Vagina (tissue), 2 donors: ENCODE results near the gene SLC26A9. TPM values are rescaled to one million over a fixed set of nuclear protein-coding genes. Genes with fewer than 3 reads are reported as not detected.

Experiments
- DNase-seq, 2 donors: peaks; one replicate each; pipeline ENCODE4 v3.0.0-alpha.2; 2017; ENCODE audit errors: extremely low spot score in 2 of 2
- H3K27ac ChIP-seq: fragments of 200-600 bp; sonication (generic); one replicate; pipeline ENCODE4 v1.5.1; 2019
- H3K27me3 ChIP-seq: fragments of 200-600 bp; sonication (generic); one replicate; pipeline ENCODE4 v1.5.1; 2019
- H3K36me3 ChIP-seq, 2 donors: fragments of 200-600 bp; sonication (generic); one replicate each; pipeline ENCODE4 v1.5.1; 2017 to 2019
- H3K4me1 ChIP-seq: fragments of 200-600 bp; sonication (generic); one replicate; pipeline ENCODE4 v1.5.1; 2019
- H3K4me3 ChIP-seq, 2 donors: fragments of 200-600 bp; sonication (generic); 1 replicate in 1 of 2; 2 replicates in 1 of 2; pipeline ENCODE4 v1.5.1; 2016 to 2019
- H3K9me3 ChIP-seq: fragments of 200-600 bp; sonication (generic); one replicate; pipeline ENCODE4 v1.5.1; 2019
- CTCF ChIP-seq, 3 experiments: fragments of 450-650 bp in 2 of 3; fragments of 200-600 bp in 1 of 3; sonication (generic) in 1 of 3; IDR thresholded peaks; one replicate each; pipeline ENCODE4 v1.5.1; 2017 to 2019; ENCODE audit warnings: antibody characterized with exemption in 3 of 3, mild to moderate bottlenecking in 2 of 3, moderate library complexity in 2 of 3
- POLR2A ChIP-seq, 2 donors: fragments of 450-650 bp; IDR thresholded peaks; one replicate each; pipeline ENCODE4 v1.6.1; 2017; ENCODE audit warnings: antibody characterized with exemption in 2 of 2, mild to moderate bottlenecking in 2 of 2, moderate library complexity in 2 of 2
- POLR2AphosphoS5 ChIP-seq, 2 donors: sonication (generic); formaldehyde crosslinking; IDR thresholded peaks; one replicate each; pipeline ENCODE4 v1.9.0; 2017; ENCODE audit warnings: antibody characterized with exemption in 2 of 2, mild to moderate bottlenecking in 2 of 2, low read depth in 1 of 2; ENCODE audit not compliant: insufficient read depth in 1 of 2
- intact Hi-C: fragments of 100-400 bp; cut with DNase I; formaldehyde crosslinking; loops from one replicate; pipeline ENCODE4 v1.15.1; 2023
- total RNA-seq: library from RNA; depleted of rRNA; stranded (reverse); fragments of >200 nt; gene quantifications from one replicate; pipeline ENCODE4 v1.2.3, GENCODE V29; 2016

Gene SLC26A9
- total RNA-seq: 0.74 TPM

GRCh38 chr1:205943245-205943644, at the start of gene SLC26A9:
TSS of gene SLC26A9 (minus strand) at chr1:205943456. CDS start at chr1:205935820, 7,636 bp downstream.
- no peak within 1 kb of the TSS for H3K27ac ChIP-seq
- H3K4me3 ChIP-seq: no peak within 1 kb of the TSS
- no peaks in the 10 kb centered on the region for H3K9me3 ChIP-seq
- H3K36me3 ChIP-seq: no peaks in the 10 kb centered on the region
- intact Hi-C loops: no loop called here
- no peak for DNase-seq
- TF ChIP-seq CTCF (IDR thresholded peaks at IDR 0.05): no peak
- TF ChIP-seq POLR2A (IDR thresholded peaks at IDR 0.05): no peak
- TF ChIP-seq POLR2AphosphoS5 (IDR thresholded peaks at IDR 0.05; ENCODE audit: insufficient read depth in 1 of 2, low read depth in 1 of 2): no peak
- no peaks in the 10 kb centered on the region for H3K27me3 ChIP-seq
- peaks cover 5% of the 10 kb centered on the region for H3K4me1 ChIP-seq

- H3K9me3 ChIP-seq: no peaks in the 10 kb centered on the region
- H3K27me3 ChIP-seq: no peaks in the 10 kb centered on the region
- H3K27ac ChIP-seq: no peak overlapping the region
- TF ChIP-seq POLR2A (IDR thresholded peaks at IDR 0.05) (no peak), POLR2AphosphoS5 (IDR thresholded peaks at IDR 0.05; ENCODE audit: insufficient read depth in 1 of 2, low read depth in 1 of 2) (no peak), CTCF (IDR thresholded peaks at IDR 0.05) (no peak)
- H3K36me3 ChIP-seq: peaks cover 0 to 40% of the 10 kb centered on the region in 2 donors
- no peaks in the 10 kb centered on the region for H3K4me1 ChIP-seq
- intact Hi-C loops: no loop called here
- H3K4me3 ChIP-seq: no peak overlapping the region
- no peak for DNase-seq
These were observed 49.1 kb upstream of the SLC26A9 start for GRCh38 chr1:205992218-205992882.

GRCh38 chr1:205991237-205991636, 48.0 kb upstream of the SLC26A9 start:
- no peak for DNase-seq
- no peaks in the 10 kb centered on the region for H3K4me1 ChIP-seq
- no peak overlapping the region for H3K27ac ChIP-seq
- no peak overlapping the region for H3K4me3 ChIP-seq
- H3K27me3 ChIP-seq: no peaks in the 10 kb centered on the region
- H3K9me3 ChIP-seq: no peaks in the 10 kb centered on the region
- TF ChIP-seq CTCF (IDR thresholded peaks at IDR 0.05) (no peak), POLR2AphosphoS5 (IDR thresholded peaks at IDR 0.05; ENCODE audit: insufficient read depth in 1 of 2, low read depth in 1 of 2) (no peak), POLR2A (IDR thresholded peaks at IDR 0.05) (no peak)
- H3K36me3 ChIP-seq: peaks cover 0 to 40% of the 10 kb centered on the region in 2 donors
- intact Hi-C loops: no loop called here

- no peak for DNase-seq
- Histone ChIP-seq H3K9me3 (no peaks in the 10 kb centered on the region), H3K27me3 (no peaks in the 10 kb centered on the region), H3K4me3 (no peak overlapping the region), H3K27ac (no peak overlapping the region), H3K4me1 (no peaks in the 10 kb centered on the region), H3K36me3 (peaks cover 0 to 40% of the 10 kb centered on the region in 2 donors)
- intact Hi-C loops: no loop called here
- TF ChIP-seq POLR2AphosphoS5 (IDR thresholded peaks at IDR 0.05; ENCODE audit: insufficient read depth in 1 of 2, low read depth in 1 of 2) (no peak), POLR2A (IDR thresholded peaks at IDR 0.05) (no peak), CTCF (IDR thresholded peaks at IDR 0.05) (no peak)
These were observed 47.0 kb upstream of the SLC26A9 start for GRCh38 chr1:205990226-205990625.

- Histone ChIP-seq H3K27ac (no peak overlapping the region), H3K9me3 (no peaks in the 10 kb centered on the region), H3K27me3 (no peaks in the 10 kb centered on the region), H3K4me1 (peaks cover 2% of the 10 kb centered on the region), H3K4me3 (no peak overlapping the region), H3K36me3 (peaks cover 0 to 40% of the 10 kb centered on the region in 2 donors)
- intact Hi-C loops: loop anchor here (10.0 kb wide), 1 partner anchor 115 kb away; no protein-coding TSS in a partner anchor
- no peak for TF ChIP-seq POLR2A (IDR thresholded peaks at IDR 0.05)
- no peak for TF ChIP-seq CTCF (IDR thresholded peaks at IDR 0.05)
- no peak for TF ChIP-seq POLR2AphosphoS5 (IDR thresholded peaks at IDR 0.05; ENCODE audit: insufficient read depth in 1 of 2, low read depth in 1 of 2)
- no peak for DNase-seq
These were observed 46.5 kb upstream of the SLC26A9 start for GRCh38 chr1:205989786-205990185.
